Measurements from ENCODE around the gene MBP. TPM values are rescaled to one million over a fixed set of nuclear protein-coding genes. Genes with fewer than 3 reads are reported as not detected.

The MBP gene
- total and polyA plus RNA-seq, 2 of the 13 experiments (the other 11 are each of a cell fraction or from before 2014, with no cell fraction given) = 5.0 to 8.5 TPM

DNA sequence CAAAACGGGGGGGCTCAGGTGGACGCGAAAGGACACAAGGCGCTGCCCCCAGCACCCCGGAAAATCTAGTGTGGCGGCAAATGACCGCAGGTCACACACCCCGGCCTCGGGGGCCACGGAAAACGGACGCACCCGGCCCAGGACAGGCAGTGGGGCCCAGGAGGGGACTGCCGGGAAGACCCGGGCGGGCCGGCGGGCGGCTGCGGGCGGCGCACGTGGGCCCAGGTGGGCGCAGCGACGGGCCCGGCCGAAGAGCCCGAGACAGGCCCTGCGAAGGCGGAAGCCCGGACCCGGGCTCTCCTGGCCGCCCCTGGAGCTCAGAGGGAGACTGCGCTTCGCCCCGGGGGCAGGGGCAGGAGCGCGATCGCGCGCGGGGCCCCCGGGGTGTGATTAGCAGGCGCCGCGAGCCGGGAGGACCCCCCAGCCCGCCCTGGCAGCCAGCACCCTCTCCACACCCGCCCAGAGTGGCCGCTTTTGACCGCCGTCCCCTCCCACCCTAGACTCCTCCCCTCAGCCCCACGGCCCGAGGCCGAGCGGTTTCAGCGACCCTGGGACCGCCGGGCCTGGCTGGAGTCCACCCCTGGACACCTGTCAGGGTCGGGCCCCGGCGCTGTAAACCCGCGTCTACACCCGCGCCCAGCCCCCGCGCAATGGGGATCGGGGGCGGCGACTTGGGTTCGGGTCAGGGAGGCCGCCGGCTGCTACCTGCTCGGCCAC is 773 bp downstream of the MBP start (continued):
- TF ChIP-seq NR2F1 (CRISPR knock-in tag; IDR thresholded peaks at IDR 0.05) (no peak), MATR3 (CRISPR knock-in tag; IDR thresholded peaks at IDR 0.05) (no peak), ZNF589 (CRISPR knock-in tag; conservative IDR thresholded peaks at IDR 0.05) (no peak), SMAD9 (CRISPR knock-in tag; IDR thresholded peaks at IDR 0.05) (no peak), HOXA5 (CRISPR knock-in tag; IDR thresholded peaks at IDR 0.05) (no peak), EED (CRISPR knock-in tag; IDR thresholded peaks at IDR 0.05) (0 out of 2 replicates have a peak, but pooled peaks have one; percentile 24), ZNF546 (CRISPR knock-in tag; conservative IDR thresholded peaks at IDR 0.05) (0 out of 2 replicates have a peak, but pooled peaks have one; percentile 24), REL (CRISPR knock-in tag; conservative IDR thresholded peaks at IDR 0.05) (no peak), ZNF878 (CRISPR knock-in tag; IDR thresholded peaks at IDR 0.05) (no peak), ZNF143 (CRISPR knock-in tag; IDR thresholded peaks at IDR 0.05) (no peak), ZNF337 (CRISPR knock-in tag; IDR thresholded peaks at IDR 0.05; ENCODE audit: borderline replicate concordance, low read depth) (no peak), ZBTB42 (CRISPR knock-in tag; IDR thresholded peaks at IDR 0.05) (no peak), PLRG1 (conservative IDR thresholded peaks at IDR 0.05) (no peak), MAFG (CRISPR knock-in tag; IDR thresholded peaks at IDR 0.05) (no peak), ISL2 (CRISPR knock-in tag; IDR thresholded peaks at IDR 0.05) (0 out of 2 replicates have a peak, but pooled peaks have one; percentile 17), ZNF598 (CRISPR knock-in tag; IDR thresholded peaks at IDR 0.05; ENCODE audit: borderline replicate concordance) (no peak), KLF9 (CRISPR knock-in tag; IDR thresholded peaks at IDR 0.05; ENCODE audit: low read depth) (no peak), HNF4A (CRISPR knock-in tag; IDR thresholded peaks at IDR 0.05) (no peak), ZNF234 (CRISPR knock-in tag; conservative IDR thresholded peaks at IDR 0.05) (0 out of 2 replicates have a peak, but pooled peaks have one; percentile 53), KDM5B (CRISPR knock-in tag; IDR thresholded peaks at IDR 0.05; ENCODE audit: borderline replicate concordance) (no peak), HNRNPLL (IDR thresholded peaks at IDR 0.05; ENCODE audit: low read depth, low read length, poor library complexity, severe bottlenecking) (no peak), ZNF431 (CRISPR knock-in tag; IDR thresholded peaks at IDR 0.05; ENCODE audit: borderline replicate concordance, low read depth) (no peak), NFE2 (CRISPR knock-in tag; IDR thresholded peaks at IDR 0.05) (no peak), TGIF2 (CRISPR knock-in tag; IDR thresholded peaks at IDR 0.05) (no peak), ERF (CRISPR knock-in tag; IDR thresholded peaks at IDR 0.05) (no peak), CAMTA2 (CRISPR knock-in tag; IDR thresholded peaks at IDR 0.05; ENCODE audit: borderline replicate concordance) (0 out of 2 replicates have a peak, but pooled peaks have one; percentile 19), KDM5A (IDR thresholded peaks at IDR 0.05; ENCODE audit: borderline replicate concordance, low read length) (no peak), RFX1 (IDR thresholded peaks at IDR 0.05) (no peak), KLF11 (CRISPR knock-in tag; IDR thresholded peaks at IDR 0.05) (no peak)
- TF ChIP-seq, protein P1, sequence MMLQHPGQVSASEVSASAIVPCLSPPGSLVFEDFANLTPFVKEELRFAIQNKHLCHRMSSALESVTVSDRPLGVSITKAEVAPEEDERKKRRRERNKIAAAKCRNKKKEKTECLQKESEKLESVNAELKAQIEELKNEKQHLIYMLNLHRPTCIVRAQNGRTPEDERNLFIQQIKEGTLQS (CRISPR knock-in tag; IDR thresholded peaks at IDR 0.05) = no peak
- TF ChIP-seq, protein P2, sequence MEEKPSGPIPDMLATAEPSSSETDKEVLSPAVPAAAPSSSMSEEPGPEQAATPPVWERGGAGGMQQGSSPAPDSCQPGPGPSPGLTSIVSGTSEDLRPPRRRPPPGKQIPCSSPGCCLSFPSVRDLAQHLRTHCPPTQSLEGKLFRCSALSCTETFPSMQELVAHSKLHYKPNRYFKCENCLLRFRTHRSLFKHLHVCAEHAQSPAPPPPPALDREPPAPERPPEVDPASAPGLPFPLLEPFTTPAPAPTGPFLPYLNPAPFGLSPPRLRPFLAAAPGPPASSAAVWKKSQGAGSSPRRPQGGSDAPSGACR (CRISPR knock-in tag; IDR thresholded peaks at IDR 0.05) = no peak
- TF ChIP-seq, protein P3, sequence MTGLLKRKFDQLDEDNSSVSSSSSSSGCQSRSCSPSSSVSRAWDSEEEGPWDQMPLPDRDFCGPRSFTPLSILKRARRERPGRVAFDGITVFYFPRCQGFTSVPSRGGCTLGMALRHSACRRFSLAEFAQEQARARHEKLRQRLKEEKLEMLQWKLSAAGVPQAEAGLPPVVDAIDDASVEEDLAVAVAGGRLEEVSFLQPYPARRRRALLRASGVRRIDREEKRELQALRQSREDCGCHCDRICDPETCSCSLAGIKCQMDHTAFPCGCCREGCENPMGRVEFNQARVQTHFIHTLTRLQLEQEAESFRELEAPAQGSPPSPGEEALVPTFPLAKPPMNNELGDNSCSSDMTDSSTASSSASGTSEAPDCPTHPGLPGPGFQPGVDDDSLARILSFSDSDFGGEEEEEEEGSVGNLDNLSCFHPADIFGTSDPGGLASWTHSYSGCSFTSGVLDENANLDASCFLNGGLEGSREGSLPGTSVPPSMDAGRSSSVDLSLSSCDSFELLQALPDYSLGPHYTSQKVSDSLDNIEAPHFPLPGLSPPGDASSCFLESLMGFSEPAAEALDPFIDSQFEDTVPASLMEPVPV (CRISPR knock-in tag; IDR thresholded peaks at IDR 0.05) = peak; percentile 51; the same call in 1 of the 2 replicates

Data from HepG2 (cell line).